PC-9 (cell line): Measurements from ENCODE around the gene RNF227. TPM values are rescaled to one million over a fixed set of nuclear protein-coding genes. Genes with fewer than 3 reads are reported as not detected.

Experiments used
- BruUV-seq: library from RNA; stranded (reverse); fragments of 400-500 nt; replicated peaks from 2 replicates; lab custom pipeline; 2021; lab: Mats Ljungman, UMichigan
- CTCF ChIA-PET: fragments of 300-600 bp; sonication (Branson Sonifier 250); formaldehyde crosslinking; loops from one replicate; lab custom pipeline; 2022; ENCODE audit warnings: antibody characterized with exemption; lab: Charles Lee
- POLR2A ChIA-PET: fragments of 300-600 bp; sonication (Branson Sonifier 250); formaldehyde crosslinking; loops from one replicate; lab custom pipeline; 2022; ENCODE audit warnings: antibody characterized with exemption; ENCODE audit not compliant: unreplicated experiment; lab: Charles Lee
- DNase-seq, 2 experiments: peaks; one replicate each; pipeline versions ENCODE4 v3.0.0 to v3.0.0-alpha.2; 2015 to 2022; ENCODE audit warnings: mixed read lengths in 1 of 2
- H2AFZ ChIP-seq: fragments of 200-600 bp; sonication (generic); 2 replicates; pipeline ENCODE4 v1.8.1; 2017; ENCODE audit warnings: antibody characterized with exemption
- H3F3A ChIP-seq: fragments of 200-600 bp; sonication (generic); 2 replicates; pipeline ENCODE4 v1.8.1; 2017; ENCODE audit warnings: antibody characterized with exemption, mild to moderate bottlenecking, low read depth; ENCODE audit not compliant: insufficient read depth
- H3K27ac ChIP-seq: fragments of 200-600 bp; sonication (generic); 2 replicates; pipeline ENCODE4 v1.6.1; 2016; ENCODE audit warnings: mixed run types
- H3K27me3 ChIP-seq: fragments of 200-600 bp; sonication (generic); 2 replicates; pipeline ENCODE4 v1.6.1; 2016; ENCODE audit warnings: low read depth, mixed run types; ENCODE audit not compliant: insufficient read depth
- H3K36me3 ChIP-seq: fragments of 200-600 bp; sonication (generic); 2 replicates; pipeline ENCODE4 v1.6.1; 2016; ENCODE audit warnings: low read depth, mixed run types
- H3K4me1 ChIP-seq: fragments of 200-600 bp; sonication (generic); replicated peaks from 2 replicates; pipeline ENCODE4 v1.6.1; 2016; ENCODE audit warnings: mixed run types; ENCODE audit not compliant: insufficient read depth
- H3K4me2 ChIP-seq: fragments of 200-600 bp; sonication (generic); 2 replicates; pipeline ENCODE4 v1.6.1; 2017; ENCODE audit warnings: mixed run types
- H3K4me3 ChIP-seq: fragments of 200-600 bp; sonication (generic); 2 replicates; pipeline ENCODE4 v1.6.1; 2016; ENCODE audit warnings: mixed run types
- H3K79me2 ChIP-seq: fragments of 200-600 bp; sonication (generic); 2 replicates; pipeline ENCODE4 v1.6.1; 2017; ENCODE audit warnings: low read depth, mixed run types
- H3K9me2 ChIP-seq: fragments of 200-600 bp; sonication (generic); 2 replicates; pipeline ENCODE4 v1.8.1; 2017; ENCODE audit warnings: mild to moderate bottlenecking; ENCODE audit not compliant: insufficient read depth
- H3K9me3 ChIP-seq: fragments of 200-600 bp; sonication (generic); 2 replicates; pipeline ENCODE4 v1.8.1; 2016; ENCODE audit warnings: low read depth; ENCODE audit not compliant: insufficient read depth
- H4K20me1 ChIP-seq: fragments of 200-600 bp; sonication (generic); 2 replicates; pipeline ENCODE4 v1.8.1; 2017; ENCODE audit not compliant: insufficient read depth
- EZH2 ChIP-seq: fragments of 200-600 bp; sonication (generic); IDR thresholded peaks from 2 replicates; pipeline ENCODE4 v1.8.0; 2017; ENCODE audit warnings: antibody characterized with exemption, low read depth
- intact Hi-C: fragments of 100-400 bp; cut with micrococcal nuclease; formaldehyde crosslinking; loops from one replicate; pipeline ENCODE4 v1.10.0; 2022; ENCODE audit not compliant: unreplicated experiment
- total RNA-seq: library from RNA; stranded (reverse); gene quantifications from 2 replicates; pipeline ENCODE4 v1.2.3, GENCODE V29; 2021
- TF ChIP-seq, protein P1 (sequence below): fragments of 200-600 bp; sonication (generic); conservative IDR thresholded peaks from 2 replicates; pipeline ENCODE4 v1.6.1; 2017; ENCODE audit warnings: mixed run types, antibody characterized with exemption, mild to moderate bottlenecking, moderate library complexity

Gene RNF227
- total RNA-seq, 1 experiment from 2014 or later = 3.1 TPM

DNA sequence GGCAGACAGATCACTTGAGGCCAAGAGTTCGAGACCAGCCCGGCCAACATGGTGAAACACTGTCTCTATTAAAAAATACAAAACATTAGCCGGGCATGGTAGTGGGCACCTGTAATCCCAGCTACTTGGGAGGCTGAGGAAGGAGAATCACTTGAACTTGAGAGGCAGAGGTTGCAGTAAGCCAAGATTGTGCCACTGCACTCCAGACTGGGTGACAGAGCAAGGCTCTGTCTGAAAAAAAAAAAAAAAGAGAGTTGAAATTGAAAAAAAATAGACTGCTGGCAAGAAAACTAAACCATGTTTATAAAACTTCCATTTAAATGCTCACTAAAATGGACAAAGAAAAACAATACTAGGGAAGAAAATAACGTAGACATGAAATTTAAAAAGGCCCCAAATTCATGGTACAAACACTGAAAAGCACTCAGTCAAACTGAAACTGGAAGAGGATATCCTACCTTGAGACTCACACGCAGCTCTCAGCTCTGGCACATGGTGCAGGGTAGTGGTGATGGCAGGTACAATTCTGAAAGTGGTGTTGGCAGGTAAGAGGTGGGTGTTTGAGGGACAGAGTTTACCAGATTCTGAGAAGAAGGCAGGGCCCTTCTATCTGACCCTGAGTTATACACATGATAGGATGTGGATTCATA lies 35.2 kb upstream of the RNF227 start:
- no TSS peak for BruUV-seq
- no peaks in the 10 kb centered on the region for H3K9me2 ChIP-seq
- ChIA-PET CTCF (no interaction called here), POLR2A (interaction anchor here (0.7 kb wide), 1 partner anchor 49 kb away, joined by 4 read pairs; no protein-coding TSS in a partner anchor)
- intact Hi-C loops = no loop called here
- no peak overlapping the region for H3K4me3 ChIP-seq
- no peaks in the 10 kb centered on the region for H3F3A ChIP-seq
- no peaks in the 10 kb centered on the region for H3K36me3 ChIP-seq
- no peaks in the 10 kb centered on the region; the same call in 1 of the 2 replicates for H4K20me1 ChIP-seq
- H3K27ac ChIP-seq = no peak overlapping the region
- H3K9me3 ChIP-seq = no peaks in the 10 kb centered on the region
- H3K4me1 ChIP-seq = no peaks in the 10 kb centered on the region
- TF ChIP-seq, protein P1, sequence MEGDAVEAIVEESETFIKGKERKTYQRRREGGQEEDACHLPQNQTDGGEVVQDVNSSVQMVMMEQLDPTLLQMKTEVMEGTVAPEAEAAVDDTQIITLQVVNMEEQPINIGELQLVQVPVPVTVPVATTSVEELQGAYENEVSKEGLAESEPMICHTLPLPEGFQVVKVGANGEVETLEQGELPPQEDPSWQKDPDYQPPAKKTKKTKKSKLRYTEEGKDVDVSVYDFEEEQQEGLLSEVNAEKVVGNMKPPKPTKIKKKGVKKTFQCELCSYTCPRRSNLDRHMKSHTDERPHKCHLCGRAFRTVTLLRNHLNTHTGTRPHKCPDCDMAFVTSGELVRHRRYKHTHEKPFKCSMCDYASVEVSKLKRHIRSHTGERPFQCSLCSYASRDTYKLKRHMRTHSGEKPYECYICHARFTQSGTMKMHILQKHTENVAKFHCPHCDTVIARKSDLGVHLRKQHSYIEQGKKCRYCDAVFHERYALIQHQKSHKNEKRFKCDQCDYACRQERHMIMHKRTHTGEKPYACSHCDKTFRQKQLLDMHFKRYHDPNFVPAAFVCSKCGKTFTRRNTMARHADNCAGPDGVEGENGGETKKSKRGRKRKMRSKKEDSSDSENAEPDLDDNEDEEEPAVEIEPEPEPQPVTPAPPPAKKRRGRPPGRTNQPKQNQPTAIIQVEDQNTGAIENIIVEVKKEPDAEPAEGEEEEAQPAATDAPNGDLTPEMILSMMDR = no peak
- no peak for TF ChIP-seq EZH2
- no peaks in the 10 kb centered on the region for H3K79me2 ChIP-seq
- H2AFZ ChIP-seq = no peak overlapping the region
- DNase-seq = no peak
- H3K27me3 ChIP-seq = no peaks in the 10 kb centered on the region
- H3K4me2 ChIP-seq = no peak overlapping the region

DNA sequence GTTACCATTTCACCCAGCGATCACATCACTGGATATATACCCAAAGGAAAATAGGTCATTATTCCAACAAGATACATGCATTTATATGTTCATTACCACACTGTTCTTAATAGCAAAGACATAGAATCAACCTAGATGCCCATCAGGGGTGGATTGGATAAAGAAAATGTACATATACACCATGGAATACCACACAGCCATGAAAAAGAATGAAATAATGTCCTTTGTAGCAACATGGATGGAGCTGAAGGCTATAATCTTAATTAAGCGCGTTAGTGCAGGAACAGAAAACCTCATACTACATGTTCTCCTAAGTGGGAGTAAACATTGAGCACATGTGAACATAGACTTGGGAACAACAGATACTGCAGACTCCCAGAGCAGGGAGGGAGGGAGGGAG lies 34.5 kb upstream of the RNF227 start:
- Histone ChIP-seq H3K4me3 (no peak overlapping the region), H3K27ac (no peak overlapping the region), H3K36me3 (no peaks in the 10 kb centered on the region), H2AFZ (no peak overlapping the region), H3K4me2 (no peak overlapping the region), H3K4me1 (no peaks in the 10 kb centered on the region), H3F3A (no peaks in the 10 kb centered on the region), H3K79me2 (no peaks in the 10 kb centered on the region), H3K27me3 (no peaks in the 10 kb centered on the region), H4K20me1 (no peaks in the 10 kb centered on the region; the same call in 1 of the 2 replicates), H3K9me2 (no peaks in the 10 kb centered on the region), H3K9me3 (no peaks in the 10 kb centered on the region)
- intact Hi-C loops = no loop called here
- CTCF ChIA-PET = no interaction called here
- BruUV-seq = no TSS peak
- POLR2A ChIA-PET = interaction anchor here (0.7 kb wide), 1 partner anchor 48 kb away, joined by 4 read pairs; no protein-coding TSS in a partner anchor
- TF ChIP-seq, protein P1 = no peak
- TF ChIP-seq EZH2 = no peak
- DNase-seq = no peak

DNA sequence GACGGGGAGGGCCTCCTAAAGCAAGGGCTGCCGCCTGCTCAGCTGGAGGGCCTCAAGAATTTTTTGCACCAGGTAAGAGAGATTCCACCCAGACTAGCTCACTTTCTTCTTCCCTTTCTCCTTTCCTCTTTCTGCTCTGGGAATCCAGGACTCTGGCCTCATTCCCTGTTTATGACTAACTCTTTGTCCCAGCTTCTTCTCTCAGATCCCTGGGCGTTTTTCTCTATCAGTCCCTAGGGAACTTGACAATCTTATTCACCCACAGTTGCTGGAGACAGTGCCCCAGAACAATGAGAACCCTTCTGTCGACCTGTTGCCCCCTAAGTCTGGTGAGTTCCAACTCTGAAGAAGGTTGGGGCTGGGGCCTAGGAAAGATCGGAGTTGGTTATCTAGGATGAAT lies 31.6 kb upstream of the RNF227 start:
- no peak overlapping the region for H3K27ac ChIP-seq
- H3K9me3 ChIP-seq = no peaks in the 10 kb centered on the region
- POLR2A ChIA-PET = interaction anchor here (0.7 kb wide), 1 partner anchor 603 kb away, joined by 4 read pairs; no protein-coding TSS in a partner anchor
- H3K9me2 ChIP-seq = no peaks in the 10 kb centered on the region
- H3K27me3 ChIP-seq = no peaks in the 10 kb centered on the region
- no peaks in the 10 kb centered on the region for H3K79me2 ChIP-seq
- H3K4me2 ChIP-seq = no peak overlapping the region
- no peaks in the 10 kb centered on the region; the same call in 1 of the 2 replicates for H4K20me1 ChIP-seq
- CTCF ChIA-PET = no interaction called here
- H3K4me3 ChIP-seq = no peak overlapping the region
- no peaks in the 10 kb centered on the region for H3K36me3 ChIP-seq
- intact Hi-C loops = no loop called here
- DNase-seq = no peak
- no peaks in the 10 kb centered on the region for H3F3A ChIP-seq
- H3K4me1 ChIP-seq = no peaks in the 10 kb centered on the region
- H2AFZ ChIP-seq = no peak overlapping the region
- BruUV-seq = no TSS peak
- TF ChIP-seq, protein P1 = no peak
- no peak for TF ChIP-seq EZH2
